GM12872 (cell line): ENCODE measurements around the gene NRXN3.

Experiments used
- TF ChIP-seq, protein P1 (sequence below): IDR thresholded peaks from 3 replicates; pipeline ENCODE4 v1.5.1; 2011; ENCODE audit warnings: low read depth, mild to moderate bottlenecking, low read length, moderate library complexity; ENCODE audit not compliant: insufficient read depth

The NRXN3 gene

DNA sequence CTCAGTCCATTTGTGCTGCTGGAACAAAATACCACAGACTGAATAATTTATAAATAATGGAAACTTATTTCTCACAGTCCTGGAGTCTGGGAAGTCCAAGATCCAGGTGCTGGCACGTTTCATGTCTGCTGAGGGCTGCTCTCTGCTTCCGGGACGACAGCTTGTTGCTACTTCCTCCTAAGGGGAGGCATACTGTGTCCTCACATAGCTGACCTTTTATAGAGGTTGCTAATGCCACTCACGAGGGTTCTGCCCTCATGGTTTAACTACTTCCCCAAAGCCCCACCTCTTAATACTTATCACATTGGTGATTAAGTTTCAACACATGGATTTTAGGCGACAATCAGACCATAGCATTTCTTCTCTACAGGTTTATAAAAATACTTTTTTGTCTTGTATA is 411.1 kb downstream of the NRXN3 start:
- TF ChIP-seq, protein P1, sequence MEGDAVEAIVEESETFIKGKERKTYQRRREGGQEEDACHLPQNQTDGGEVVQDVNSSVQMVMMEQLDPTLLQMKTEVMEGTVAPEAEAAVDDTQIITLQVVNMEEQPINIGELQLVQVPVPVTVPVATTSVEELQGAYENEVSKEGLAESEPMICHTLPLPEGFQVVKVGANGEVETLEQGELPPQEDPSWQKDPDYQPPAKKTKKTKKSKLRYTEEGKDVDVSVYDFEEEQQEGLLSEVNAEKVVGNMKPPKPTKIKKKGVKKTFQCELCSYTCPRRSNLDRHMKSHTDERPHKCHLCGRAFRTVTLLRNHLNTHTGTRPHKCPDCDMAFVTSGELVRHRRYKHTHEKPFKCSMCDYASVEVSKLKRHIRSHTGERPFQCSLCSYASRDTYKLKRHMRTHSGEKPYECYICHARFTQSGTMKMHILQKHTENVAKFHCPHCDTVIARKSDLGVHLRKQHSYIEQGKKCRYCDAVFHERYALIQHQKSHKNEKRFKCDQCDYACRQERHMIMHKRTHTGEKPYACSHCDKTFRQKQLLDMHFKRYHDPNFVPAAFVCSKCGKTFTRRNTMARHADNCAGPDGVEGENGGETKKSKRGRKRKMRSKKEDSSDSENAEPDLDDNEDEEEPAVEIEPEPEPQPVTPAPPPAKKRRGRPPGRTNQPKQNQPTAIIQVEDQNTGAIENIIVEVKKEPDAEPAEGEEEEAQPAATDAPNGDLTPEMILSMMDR: no peak

DNA sequence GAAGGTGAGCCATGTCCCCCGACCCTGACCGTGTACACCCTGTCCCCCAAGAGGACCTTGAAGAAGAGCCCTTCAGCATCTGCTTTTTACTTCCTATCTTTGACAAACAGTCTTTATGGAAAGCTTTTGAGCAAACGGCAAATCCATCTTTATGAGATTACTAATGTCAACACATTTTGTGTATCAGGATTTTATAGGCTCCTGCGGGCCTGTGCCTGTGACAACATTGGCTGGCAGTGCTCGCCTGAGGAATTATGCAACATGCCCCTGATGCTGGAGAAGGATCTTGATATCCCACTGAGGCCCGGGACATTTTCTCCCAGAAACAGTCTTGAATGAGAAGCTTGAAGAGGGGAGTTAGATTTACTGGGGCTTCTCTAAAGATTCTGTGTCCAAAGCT is 416.5 kb downstream of the NRXN3 start:
- TF ChIP-seq, protein P1: no peak

DNA sequence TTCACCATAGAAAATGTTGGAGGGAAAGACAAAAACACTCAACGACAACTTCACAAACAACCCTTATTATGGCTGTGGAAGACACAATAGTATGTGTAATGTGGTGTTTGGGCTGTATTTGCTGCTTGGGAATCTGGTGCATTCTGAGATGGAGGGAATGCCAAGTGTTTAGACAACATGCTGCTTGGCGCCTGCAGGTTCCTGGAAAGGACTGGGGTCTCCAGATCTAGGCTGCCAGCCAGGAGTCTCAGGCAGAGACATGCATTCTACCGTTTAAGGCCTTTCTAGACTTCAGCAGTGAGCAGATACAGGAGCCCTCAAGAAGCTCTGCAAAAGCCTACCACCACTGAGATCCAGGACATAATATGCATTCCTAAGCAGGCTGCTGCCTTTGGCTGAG is 418.7 kb downstream of the NRXN3 start:
- TF ChIP-seq, protein P1: no peak

DNA sequence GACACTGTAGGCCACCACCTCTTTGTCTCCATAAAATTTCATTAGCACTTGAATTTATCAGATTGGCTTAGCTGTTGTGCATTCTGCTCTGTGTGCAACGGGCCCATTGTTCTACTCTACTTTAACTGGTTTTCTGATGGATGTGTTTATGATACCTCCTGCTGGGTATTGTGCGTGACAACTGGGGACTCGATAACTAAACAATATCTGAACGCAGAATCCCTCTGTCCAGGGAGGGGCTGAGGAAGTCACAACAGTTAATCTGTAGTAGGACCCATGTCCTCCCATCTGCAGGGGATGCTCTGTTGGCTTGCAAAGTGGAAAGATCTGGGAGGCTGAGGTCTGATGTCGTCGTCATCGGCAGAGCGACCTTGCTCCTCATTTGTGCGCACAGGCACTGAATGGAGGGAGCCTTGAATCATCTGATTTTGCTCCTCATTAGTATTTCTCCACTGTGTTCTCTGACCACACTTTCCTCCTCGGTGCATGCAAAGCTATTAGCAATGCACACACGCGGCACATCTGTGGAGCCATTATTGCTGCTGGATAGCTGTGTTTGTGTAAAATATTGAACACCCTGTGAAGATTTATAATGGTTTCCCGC is 422.5 kb downstream of the NRXN3 start:
- TF ChIP-seq, protein P1: no peak

DNA sequence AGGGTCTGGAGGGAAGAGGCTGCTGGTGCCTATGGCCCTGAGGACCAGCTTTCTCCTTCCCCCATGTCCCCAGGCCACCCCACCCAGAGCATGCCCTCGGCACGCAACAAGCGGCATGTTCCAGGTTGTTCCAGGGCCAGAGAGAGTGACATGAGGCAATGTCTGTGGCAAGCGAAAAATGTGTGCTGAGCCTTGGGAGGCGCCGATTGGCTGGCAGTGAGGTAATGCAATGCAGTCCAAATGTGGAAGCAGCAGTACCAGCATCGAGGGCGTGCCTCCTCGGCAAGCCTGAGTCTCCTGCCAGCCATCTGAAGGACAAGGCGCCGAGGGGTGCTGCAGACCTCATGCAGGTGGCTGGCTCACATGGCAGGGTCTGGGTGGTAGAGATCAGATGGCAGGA is 423.8 kb downstream of the NRXN3 start:
- TF ChIP-seq, protein P1: no peak

DNA sequence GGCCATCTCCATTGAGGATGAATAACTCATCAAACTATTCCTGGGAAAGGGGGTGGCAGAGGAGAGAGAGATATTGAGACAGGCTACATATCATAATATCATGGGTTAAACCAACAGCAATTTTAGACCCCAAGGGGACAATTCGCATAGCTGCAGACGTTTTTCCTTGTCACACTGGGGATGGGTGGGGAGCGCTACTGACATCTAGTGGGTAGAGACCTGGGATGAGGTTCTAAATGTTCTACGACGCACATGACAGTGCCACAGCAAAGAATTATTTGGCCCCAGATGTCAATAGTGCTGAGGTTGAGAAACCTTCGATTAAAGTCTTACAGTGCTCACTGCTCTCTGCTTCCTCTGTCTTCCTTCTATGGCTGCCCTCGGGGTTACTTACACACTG is 425.6 kb downstream of the NRXN3 start:
- TF ChIP-seq, protein P1: peak; percentile 48; the same call in 2 of the 3 replicates

DNA sequence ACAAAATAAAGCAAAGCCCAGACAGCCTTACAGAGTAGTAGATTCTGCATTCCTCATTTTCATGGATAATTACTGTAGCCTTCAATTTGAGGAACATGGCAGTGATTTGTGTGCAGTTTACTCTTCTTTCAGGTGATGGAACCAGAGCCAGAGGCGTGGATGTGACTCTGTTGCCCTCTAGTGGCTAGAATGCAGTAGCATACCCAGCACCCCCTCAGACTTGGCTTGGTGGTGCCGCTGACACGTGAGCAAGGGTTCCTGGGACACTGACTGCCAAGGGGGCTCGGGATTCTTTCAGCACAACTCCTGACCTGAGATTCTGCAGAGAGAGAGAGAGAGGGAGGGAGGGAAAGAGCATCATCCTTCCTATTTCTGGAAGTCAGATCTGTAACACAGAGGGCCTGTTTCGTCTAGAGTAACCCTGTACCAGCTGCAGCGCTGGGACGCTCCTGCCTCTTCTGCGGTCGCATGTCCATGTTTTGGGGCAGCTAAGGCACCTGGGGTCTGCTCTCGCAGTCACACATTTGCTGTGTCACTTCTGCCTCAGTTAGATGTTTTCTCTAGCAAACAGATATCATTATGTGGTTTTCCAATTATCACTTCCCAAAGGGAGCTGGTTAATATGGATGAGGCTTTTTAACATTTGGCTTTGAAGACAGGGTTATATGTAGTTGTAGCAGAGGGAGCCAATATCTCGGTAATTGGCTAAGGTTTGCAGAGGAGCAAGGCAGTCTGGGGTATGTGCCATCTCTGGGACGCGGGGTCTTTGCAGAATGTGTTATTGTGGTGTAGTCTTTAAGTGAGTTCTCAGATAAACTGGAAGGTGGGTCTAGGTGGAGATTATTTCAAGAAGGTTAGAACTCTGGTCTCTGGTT is 428.1 kb downstream of the NRXN3 start:
- TF ChIP-seq, protein P1: peak; percentile 99
